AG20443 (cell line): ENCODE data around the gene SGIP1.

Source experiments
- DNase-seq: peaks from one replicate; pipeline ENCODE4 v3.0.0; 2012; ENCODE audit warnings: low spot score, mixed read lengths

SGIP1 gene

DNA sequence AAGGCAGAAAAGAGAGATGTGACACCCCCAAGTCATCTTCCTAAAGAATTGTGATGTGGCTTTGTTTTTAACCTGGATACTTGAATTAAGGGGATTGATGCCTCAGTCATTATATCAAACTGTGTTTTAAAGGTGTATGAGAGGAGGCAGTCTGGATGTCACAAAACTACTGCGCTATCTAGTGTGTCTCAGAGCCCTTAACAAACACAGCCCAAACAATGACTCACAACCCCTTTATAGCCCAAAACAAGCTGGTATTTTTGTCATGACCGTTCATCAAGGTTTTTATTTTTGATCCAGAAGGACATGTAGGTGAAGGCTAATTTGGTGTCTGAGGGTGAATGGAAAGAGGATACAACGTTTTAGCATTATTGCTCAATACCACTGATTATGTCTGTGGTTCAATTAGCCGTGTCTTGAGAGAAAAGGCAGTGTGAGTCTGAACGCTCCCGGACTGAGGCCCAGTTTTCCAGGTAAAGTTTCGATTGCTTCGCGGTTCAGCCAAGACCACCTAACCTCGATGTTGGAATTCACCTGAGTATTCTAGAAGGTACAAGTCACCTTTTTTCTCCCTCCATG is 71.6 kb downstream of the SGIP1 start:
- DNase-seq, result no peak

DNA sequence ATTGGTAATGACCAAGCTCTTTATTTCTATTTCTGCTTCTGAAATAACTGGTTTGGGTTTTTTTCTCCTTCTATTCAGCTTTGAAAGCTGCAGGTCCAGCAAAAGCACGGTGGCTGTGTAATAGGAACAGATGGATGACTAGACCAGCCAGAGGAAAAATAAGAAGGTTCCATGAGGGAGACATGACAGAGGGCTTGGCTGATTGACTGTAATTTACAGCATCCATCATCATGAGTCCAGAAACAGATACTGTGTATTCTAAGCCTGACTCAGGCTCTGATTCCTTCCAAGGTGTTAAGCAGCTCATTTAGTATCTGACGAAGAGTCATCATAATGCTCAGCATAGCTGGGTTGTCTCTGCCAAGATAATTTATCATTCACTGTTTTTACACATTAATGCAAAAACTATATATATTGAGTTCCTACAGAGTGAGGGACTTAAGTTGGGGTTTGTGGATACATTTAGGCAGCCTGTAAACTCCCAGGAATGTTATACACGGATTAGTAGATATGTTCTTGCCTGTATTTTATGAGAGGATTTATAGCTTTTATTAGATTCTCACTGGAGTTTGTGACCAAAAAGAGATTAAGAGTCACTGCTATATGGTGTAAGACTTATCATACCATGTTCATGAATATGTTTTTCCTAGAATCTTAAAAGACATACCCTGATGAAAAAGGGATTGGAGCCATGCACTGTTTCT is 72.6 kb downstream of the SGIP1 start:
- DNase-seq, result no peak

DNA sequence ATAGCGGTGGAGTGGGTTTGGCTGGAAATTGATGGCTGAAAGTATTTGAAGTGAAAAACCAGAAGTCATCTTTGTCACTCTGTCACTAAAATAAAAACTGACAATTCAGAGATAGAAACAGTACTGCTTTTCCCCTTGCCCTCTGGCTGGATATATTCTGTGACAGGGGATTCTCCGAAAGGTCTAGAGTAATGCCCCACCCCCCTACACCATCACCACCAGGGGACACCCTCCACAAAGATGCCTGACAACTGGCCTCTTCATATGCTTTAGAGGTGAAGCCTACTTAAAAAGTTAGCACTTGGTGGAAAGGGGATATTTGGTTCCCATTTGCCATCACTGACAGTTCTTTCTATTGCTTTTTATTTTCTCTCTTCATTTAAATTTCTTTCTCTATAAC is 73.5 kb downstream of the SGIP1 start:
- DNase-seq, result no peak

DNA sequence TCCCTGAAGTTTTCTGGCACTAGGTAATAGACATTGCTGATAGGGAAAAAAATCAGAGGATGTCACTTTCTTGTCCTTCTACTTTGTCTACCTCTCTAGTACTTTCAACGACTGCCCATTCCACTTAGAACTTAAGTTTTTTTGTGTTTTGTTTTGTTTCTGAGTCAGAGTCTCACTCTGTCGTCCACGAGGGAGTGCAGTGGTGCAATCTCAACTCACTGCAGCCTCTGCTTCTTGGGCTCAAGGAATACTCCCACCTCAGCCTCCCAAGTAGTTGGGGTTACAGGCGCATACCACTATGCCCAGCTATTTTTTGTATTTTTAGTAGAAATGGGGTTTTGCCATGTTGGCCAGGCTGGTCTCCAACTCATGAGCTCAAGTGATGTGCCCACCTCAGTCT is 79.2 kb downstream of the SGIP1 start:
- no peak for DNase-seq

DNA sequence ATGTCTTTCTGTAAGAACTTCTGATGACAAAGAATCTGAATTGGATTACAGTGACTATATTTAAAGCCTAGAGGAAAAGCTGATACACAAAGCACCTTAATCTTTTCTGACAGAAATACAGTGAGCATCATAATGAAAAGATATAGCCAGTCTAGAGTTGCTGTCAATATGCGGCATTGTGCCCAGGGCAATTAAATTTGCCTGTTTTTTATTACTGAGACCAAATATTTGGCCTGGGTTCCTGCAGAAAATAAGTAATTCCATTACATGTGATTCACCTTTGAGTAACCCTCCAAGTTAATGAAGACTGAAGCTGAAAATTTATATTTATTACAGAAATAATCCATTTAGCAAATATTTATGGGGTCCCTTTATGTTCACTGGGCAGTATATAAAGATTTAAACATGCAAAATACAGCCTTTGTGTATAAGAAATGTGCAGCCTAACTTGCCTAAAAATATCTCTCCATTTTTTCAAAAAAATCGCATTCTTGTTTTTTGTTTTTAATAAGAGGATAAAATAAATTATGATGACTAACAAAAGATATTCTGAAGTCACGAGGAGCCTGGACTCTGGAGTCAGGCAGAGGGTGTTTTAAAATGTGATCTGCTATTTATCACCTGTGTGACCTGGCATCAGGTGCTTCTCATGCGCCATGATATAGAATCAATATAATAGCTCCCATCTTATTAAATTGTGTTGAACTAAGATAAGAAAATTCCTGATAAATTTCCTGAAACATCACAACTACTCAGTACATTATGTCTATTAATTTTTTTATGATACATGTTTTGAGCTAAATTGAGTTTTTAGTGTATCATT is 83.6 kb downstream of the SGIP1 start:
- no peak for DNase-seq

DNA sequence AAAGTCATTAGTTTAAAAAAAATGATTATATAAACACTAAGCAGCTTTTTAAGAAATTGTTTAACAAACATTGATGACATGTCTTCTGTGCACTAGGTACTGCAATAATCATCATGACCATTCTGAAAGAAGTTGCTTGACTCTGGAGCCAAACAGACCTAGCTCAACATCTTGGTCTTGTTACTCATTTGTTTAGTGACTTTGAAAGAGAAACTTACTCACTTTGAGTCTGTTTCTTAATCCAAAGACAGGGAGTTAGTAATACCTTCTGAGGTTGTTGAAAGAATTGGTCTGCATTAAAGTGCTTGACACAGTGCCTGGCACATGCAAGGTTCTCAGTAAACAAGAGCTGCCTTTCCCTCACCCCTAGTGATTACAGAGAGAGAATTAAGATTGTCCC is 84.4 kb downstream of the SGIP1 start:
- no peak for DNase-seq

DNA sequence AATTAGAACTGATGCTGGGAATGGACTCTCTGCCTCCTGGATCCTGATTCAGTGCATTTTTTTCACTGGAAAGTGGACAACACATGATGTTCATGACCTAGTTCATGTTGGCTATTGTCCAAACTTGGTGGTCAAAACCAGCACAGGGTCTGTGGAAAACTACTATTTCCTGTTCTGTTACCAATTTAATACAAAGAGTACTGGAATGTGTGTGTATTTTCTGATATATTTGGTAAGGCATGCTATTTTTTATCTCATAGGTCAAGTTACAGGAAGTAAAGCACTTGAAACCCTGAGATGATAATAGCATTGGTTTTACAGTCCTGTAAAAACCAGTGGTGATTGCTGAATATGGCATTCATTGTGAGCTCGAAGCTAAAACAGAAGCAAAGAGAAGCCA is 89.9 kb downstream of the SGIP1 start:
- DNase-seq, result no peak

DNA sequence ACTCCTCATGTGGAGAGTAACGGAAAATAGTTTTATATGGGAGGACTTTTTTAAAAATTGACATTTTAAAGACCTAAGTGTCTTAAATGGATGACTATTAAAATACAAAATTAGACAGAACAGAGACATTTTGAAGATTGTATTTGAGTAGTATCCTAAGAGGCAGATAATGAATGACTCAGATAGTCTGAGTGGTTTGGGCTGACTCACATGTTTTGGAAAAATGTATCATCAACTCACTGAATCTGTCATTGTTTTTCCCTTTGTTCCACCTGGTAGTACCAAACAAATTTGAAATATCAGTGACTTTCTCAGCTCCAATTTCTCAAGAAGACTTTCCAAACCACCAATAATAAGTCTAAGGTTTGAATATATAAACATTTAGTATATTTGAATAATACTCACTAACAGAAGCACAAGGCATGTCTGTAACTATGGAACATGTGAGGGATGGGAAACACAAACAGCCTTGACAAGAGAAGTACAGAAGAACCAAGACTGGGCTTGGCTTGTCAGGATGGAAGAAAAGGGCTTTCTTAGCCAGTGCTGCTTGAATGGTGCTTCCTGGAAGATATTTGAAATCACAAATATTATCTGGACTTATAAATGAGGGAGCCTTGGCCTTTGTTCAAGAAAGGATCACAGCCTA is 90.6 kb downstream of the SGIP1 start:
- peak; percentile 47 for DNase-seq

DNA sequence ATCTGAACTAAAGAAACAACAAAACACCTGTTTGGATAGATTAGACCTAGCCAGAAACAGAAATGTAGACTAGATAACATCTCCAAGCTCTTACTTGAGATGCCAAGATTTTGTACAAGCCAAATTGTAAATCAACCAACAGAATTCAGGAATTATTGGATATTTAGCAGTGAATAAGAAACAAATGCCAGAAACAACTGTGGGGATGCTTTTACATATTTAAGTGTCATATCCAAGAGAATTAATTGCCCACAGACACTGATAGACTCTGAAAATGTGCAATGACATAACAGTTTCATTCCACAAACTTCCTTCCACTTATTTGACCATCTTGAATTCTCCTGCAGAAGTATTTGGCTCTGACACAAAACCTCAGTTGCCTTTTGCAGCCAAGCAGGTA is 92.3 kb downstream of the SGIP1 start:
- DNase-seq, result no peak

DNA sequence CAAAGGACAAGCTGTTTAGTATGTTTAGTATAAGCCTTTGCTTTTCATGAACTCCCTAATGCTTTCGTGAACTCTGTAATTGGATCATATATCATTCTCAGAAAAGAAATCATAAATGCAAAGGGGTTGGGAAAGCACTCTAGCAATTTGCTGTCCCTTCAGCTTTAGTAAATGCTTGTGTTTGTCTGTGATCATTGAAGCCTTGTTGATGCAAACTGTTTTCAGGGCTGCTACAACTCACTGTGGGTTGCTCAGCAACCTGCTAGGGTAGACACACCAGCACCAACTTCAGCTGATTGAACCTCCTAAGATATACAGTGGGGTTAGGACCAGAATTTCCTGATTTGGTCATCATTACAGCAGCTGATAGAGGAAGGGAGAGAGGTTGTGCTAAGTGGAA is 95.0 kb downstream of the SGIP1 start:
- DNase-seq, result no peak

DNA sequence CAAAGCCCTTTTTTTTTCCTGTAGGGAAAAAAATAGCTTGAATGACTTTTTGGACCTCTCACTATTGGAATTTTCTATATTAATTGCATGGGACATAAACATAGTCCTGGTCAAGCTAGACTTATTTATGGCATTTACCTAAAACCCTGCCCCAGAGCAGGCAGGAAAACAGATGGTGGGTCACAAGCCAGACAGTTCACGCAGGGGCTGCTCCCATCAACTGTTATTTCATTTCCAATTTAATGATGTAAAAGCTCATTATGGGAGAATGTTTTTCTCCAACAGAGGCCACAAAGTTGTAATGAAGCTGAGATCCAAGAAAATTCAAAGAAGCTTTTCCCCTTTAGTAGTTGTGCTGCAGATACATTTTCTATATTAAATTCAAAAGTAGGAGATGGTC is 99.2 kb downstream of the SGIP1 start:
- no peak for DNase-seq

DNA sequence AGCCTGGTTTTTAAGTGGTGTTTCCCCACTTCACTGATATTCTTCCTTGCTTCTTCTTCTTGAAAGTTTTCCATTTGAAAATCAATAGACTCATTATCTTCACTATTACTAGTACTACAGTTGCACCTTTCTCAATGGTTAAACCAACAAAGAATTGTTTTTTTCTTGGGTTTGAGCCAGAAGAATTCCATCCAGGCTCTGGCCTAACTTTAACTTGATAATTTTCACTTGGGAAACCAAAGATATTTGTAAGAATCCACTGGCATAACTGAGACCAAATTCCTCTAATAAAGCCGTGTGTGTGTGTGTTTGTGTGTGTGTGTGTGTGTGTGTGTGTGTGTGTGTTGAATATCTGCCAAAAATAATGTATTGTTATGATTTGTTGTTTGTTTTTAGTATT is 103.2 kb downstream of the SGIP1 start:
- DNase-seq, result no peak

DNA sequence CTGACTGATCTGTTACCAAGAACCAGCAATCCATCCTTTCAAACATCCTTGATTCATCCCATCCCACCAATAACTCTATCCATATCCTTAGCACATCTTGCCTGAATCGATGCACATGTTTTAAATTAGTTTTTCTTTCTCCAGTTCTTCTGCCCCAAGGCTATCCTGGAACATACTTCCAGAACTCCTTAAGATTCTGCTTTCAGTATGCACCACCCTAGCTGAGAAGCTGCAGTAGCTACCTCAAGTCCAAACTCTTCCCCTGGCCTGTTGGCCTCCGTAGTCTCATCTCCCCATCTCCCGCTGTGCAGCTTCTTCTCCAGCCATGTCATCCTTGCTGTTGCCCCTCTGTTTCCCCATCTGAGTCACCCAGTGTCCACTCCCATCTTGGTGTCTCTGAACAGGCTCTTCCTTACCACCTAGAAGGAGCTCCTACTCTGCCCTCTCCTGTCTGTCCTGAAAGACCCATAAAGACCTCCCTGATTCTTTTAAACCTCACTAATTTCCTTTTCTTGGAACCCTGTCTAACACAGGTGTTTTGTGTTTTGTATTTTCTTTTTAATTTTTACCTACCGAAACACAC is 108.0 kb downstream of the SGIP1 start:
- no peak for DNase-seq

DNA sequence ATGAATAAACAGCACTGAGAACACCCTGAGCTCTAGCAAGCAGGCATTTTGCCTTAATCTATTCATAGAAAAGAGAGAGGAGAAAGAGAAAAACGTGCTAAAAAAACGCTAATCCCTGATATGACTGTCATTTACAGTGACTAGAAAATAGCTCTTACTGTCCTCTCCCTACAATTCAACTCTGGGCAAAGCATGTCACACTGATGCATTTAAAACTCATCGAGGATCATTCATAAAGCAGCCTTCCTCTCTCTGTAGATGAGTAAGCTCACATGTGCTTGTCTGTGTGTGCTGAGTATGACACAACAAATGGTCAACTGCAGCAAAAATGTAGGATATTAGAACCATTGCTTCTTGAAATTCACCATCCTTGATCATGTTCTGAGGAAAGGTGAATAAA is 109.0 kb downstream of the SGIP1 start:
- DNase-seq, result peak; percentile 18

DNA sequence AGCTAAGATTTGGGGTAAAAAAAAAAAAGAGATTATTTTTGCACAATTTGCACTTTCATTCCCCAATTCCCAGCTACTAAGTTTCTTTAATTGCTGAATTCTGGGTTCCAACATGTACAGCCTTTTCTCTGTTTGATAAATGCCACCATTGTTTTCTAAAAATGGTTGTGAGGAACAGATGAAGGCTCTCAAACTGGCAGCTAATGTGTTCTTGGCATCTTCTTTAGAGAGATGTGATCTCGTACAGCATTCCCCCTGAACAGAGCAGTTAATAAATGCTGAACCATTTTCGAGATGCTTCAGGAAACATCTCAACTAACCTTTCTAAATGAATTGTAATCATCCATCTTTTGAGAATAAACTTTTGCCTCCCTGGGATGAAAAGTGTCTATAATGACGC is 110.4 kb downstream of the SGIP1 start:
- no peak for DNase-seq

DNA sequence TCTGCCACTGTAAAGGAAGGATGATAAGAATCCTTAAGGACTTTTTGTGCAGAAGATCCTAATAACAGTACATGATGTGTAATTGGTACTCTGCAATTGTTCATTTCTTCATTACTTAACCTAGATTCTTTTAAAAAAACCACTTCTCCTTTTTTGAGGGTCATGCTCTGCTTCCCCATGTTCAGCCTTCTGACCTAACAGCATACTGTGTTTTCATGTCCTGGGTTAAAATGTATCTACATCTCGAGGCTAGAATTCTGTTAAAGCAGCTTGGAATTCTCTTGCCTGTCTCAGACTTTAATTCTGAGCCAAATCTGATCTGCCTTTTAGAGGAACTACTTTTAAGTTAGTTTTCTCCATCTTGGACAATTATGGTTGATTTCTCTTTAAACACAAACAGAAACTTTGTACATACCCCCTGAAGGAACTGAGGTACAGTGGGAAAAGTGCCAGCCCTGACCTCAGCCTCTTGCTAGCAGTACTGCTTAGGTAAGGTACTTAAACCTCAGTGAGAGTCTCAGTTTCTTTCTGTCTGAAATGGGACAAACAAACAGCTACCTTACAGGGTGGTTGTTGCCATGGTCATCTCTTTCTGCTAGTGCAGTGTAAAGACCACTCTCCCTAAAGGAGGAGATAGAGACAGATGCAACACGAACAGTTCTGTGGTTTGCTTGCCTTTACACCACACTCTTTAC is 115.1 kb downstream of the SGIP1 start:
- no peak for DNase-seq

DNA sequence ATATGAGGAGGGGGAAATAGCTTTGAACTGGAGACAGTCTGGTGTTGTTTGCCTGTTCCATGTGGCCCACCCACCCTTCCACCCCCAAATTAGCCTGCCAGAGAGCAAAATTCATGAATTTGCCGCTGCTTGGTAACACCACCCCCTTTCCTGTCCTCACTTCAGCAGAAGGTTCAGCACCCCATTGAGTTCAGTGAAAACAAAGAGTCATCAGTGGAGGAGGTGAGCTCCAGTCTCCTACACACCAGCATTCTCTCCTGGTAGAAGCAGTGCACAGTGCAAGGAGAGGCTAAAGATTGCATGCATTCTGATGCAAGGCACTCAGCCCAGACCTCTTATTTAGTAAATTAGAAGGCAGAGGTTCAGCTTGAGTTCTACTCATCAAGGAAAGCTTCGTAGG is 118.6 kb downstream of the SGIP1 start:
- no peak for DNase-seq

DNA sequence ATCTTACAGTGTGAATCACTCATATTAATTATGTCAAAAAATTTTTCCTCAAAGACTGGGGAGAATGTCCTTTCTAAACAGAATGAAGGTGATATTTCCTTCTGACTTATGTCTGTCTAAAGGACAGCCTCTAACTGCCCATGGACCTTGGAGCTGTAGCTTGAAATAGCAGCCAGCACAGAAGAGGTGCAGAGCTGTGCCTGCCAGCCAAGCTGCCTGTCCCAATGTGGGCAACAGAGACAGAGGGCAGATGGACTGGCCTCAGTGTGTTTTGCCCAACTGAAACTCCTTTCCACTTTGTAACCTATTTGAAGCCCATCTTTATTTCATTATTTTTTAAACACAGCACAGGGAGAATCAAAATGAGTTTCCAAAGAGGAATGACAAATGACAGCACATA is 120.7 kb downstream of the SGIP1 start:
- DNase-seq, result no peak

DNA sequence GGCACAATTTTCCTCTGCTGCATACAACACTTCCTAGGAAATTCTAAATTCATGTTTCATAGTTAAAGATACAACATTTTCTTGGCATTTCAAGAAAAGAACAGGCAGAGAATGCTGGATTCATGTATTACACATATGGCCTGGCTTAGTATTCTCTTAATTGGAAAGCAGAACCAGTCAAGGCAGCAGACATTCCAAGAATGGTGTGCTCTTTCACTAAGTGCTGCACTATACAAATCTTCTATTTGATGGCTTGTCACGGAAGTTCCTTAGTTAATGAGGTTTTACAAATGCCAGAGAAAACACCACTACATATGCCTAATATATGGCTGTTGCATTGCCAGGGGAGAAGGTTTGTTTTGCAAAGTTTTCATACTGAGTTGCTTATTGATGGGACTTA is 137.5 kb downstream of the SGIP1 start:
- DNase-seq, result no peak

DNA sequence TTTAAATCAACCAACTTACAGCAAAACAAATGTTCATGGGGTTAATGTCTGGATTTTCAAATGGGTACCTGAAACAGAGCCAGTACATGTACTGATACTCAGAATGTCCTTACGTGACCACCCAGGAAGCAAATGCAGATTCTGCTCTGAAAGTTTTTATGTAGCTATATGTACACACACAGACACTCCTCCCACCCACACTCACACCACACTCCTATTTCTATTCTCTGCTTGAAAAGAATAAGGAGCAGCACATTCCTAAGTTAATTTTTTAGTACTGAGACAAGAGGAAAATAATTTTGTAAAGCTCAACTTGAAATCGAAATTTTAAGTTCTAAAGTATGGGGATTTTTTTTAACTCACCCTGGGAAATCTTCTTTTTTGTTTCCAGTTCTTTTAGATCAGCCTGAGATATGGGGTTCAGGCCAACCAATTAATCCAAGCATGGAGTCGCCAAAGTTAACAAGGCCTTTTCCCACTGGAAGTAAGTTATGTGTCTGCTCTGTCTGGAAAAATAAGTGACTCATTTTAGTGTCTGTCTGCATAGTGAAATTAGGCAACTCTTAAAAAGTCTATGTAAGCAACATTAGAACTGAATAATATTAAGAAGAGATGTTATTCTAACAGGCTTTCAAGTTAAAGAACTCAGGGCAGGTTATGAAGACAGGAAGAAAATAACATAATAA is 142.8 kb downstream of the SGIP1 start:
- DNase-seq, result peak; percentile 77

DNA sequence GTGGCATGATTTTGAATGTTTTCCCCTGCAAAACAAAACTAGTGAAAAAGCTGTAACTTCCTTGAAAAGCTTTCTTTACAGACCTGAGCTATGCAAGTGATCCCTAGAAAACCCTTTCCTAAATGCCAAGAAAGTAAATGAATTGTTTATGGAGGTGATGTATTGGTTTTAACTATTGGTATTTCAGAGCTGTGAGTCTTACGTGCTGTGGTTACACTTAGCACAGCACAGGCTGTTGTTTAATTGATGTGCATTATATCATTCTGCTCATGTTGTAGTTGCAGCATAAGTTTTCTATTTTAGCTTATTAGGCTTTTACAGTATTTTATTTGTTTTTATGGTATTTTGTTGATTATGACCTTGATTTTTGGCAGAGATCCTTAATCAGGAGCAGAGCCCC is 144.2 kb downstream of the SGIP1 start:
- DNase-seq, result no peak
